Measurements from ENCODE around the gene TNFRSF12A.

TNFRSF12A gene

DNA sequence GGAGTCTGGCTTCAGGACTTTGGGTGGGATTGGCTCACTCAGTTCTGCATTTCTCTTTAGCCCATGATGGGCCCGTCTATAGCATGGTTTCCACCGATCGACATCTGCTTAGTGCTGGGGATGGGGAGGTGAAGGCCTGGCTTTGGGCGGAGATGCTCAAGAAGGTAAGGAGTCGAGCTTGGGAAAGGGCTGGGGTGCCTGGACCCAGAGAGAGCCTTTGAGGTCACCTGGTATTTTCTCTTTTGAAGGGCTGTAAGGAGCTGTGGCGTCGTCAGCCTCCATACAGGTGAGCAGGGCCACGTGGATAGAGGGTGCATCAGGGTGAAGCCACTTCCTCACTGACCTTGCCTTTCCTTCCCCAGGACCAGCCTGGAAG lies 5.8 kb downstream of the TNFRSF12A start:
- no peak overlapping the region for H3K4me3 Mint-ChIP-seq

GRCh38 chr16:3026609-3027488 lies 6.7 kb downstream of the TNFRSF12A start:
- DNase-seq (no peak), ATAC-seq (no peak)
- Mint-ChIP-seq H3K27me3 (peaks cover 40% of the 10 kb centered on the region), H3K4me3 (no peak overlapping the region), H3K27ac (no peak overlapping the region), H3K9me3 (no peaks in the 10 kb centered on the region), H3K4me1 (peaks cover 71% of the 10 kb centered on the region)

More for the DNA sequence above, 5.8 kb downstream of the TNFRSF12A start:
- peaks cover 78% of the 10 kb centered on the region for H3K4me1 Mint-ChIP-seq
- no peak overlapping the region for H3K27ac Mint-ChIP-seq
- ATAC-seq = no peak
- H3K27me3 Mint-ChIP-seq = peaks cover 31% of the 10 kb centered on the region
- no peak for DNase-seq
- H3K9me3 Mint-ChIP-seq = no peaks in the 10 kb centered on the region

DNA sequence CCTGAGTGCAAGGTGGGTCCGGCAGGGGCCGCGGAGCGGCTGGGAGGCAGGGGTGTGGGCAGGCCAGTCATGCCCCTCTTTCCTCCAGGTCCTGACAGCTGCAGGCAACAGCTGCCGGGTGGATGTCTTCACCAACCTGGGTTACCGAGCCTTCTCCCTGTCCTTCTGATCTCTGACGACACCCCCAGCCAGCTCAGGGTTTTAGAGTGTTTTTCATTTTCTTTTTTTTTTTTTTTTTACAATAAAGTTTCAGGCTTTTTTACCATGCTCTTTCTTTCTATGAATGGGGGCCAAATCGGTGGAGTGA lies 7.3 kb downstream of the TNFRSF12A start:
- peaks cover 71% of the 10 kb centered on the region for H3K4me1 Mint-ChIP-seq
- H3K9me3 Mint-ChIP-seq = no peaks in the 10 kb centered on the region
- DNase-seq = no peak
- no peak for ATAC-seq
- no peak overlapping the region for H3K27ac Mint-ChIP-seq
- peaks cover 46% of the 10 kb centered on the region for H3K27me3 Mint-ChIP-seq
- no peak overlapping the region for H3K4me3 Mint-ChIP-seq

DNA sequence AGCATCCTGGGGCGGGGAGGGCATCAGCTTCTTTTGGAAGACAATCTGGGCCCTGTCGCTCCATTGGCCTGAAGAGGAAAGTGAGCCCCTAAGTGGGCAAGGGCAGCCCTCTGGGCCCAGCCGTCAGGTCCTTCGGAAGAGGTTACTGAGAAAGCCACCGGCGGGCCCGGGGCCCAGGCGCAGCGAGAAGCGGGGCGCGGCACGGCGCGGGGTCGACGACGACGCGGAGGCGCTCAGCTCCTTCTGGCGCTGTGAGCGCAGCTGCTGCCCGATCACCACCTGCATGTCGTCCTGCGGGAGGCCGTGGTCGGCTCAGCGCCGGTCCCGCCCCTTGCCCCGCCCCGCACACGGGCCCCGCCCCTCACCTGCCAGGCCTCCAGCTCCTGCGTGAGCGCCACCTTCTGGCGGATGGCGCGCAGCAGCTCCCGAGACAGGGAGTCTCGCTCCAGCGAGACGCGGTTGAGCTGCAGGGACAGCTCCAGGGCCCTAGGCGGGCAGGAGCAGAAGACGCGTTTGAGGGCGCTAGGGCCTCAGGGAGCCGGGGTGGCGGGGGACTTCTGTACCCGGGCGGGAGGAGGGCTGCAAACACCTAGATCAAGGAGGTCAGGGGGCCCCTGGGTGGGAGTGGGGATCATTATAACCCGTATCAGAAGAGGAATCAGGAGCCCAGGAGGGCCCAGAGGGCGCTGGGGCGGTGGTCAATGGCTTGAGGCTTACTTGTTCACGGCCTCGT lies 8.0 kb downstream of the TNFRSF12A start:
- H3K4me3 Mint-ChIP-seq = peak overlapping the region; percentile 36 to 75
- no peaks in the 10 kb centered on the region for H3K9me3 Mint-ChIP-seq

DNA sequence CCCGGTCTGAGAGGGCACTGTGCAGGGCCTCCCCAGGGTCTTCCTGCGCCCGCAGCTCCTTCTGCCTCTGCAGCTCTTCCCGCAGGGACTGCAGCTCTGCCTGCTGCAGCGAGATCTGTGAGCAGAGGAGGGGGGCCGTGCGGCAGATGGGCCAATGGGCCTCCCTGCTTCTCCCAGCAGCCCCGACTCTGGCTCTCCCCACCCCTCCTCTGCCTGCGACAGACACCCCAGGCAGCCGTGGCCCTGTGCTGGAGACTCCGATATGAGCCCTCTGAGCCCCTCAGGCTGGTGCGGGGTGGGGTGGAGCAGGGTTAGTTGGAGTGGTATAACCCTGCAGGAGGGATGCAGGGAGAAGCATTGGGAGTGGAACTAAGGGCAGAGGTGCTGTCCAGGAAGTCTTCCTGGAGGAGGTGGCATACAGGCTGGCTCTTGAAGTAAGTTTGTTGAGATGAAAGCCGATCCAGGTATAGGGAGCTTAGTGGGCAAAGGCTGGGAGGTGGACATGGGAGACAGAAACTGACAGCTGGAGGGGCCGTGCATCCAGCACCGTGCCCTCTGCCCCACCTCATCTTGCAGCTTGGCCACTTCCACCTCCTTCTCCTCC lies 8.7 kb downstream of the TNFRSF12A start:
- Mint-ChIP-seq H3K9me3 (no peaks in the 10 kb centered on the region), H3K27me3 (peaks cover 59% of the 10 kb centered on the region), H3K27ac (no peak overlapping the region), H3K4me1 (peaks cover 63% of the 10 kb centered on the region), H3K4me3 (peak overlapping the region; percentile 64 to 75)
- no peak for ATAC-seq
- no peak for DNase-seq

More for the DNA sequence above, 8.0 kb downstream of the TNFRSF12A start:
- peaks cover 53% of the 10 kb centered on the region for H3K27me3 Mint-ChIP-seq
- DNase-seq (peak; percentile 85 to 86), ATAC-seq (peak; percentile 52)
- peaks cover 70% of the 10 kb centered on the region for H3K4me1 Mint-ChIP-seq
- no peak overlapping the region for H3K27ac Mint-ChIP-seq

DNA sequence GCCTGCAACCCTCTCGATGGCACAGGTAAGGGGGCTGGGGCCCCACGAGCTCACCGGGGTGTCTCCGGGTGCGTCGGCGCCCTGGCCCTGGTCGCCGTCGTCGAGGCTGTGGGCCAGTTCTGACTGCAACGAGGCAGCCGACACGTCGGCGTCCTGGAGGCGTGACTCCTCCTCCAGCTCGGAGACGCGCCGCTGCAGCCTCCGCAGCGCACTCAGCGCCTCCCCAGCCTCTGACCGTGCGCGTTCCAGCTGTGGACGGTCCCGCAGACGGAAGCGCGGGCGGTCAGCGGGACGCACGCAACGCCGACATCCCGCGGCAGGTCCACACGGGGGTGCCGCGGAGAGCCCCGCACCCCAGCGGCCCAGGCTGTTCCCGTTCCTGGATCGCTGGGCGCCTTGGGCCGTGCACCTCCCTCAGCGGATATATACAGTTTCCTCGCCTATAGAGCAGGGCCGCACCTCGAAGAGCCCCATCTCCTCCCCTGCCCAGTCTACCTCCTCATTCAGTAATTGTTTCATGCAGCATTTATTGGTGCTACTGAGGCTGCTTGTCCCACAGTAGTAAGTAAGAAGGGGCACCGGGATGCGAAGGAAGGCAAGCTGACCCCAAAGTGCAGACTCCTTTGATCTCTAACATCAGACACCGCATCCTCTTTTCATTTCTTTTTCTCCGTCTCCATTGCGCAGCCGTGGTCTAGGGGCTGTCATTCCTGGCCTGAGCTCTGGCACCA lies 9.5 kb downstream of the TNFRSF12A start:
- peaks cover 57% of the 10 kb centered on the region for H3K4me1 Mint-ChIP-seq
- peaks cover 68% of the 10 kb centered on the region for H3K27me3 Mint-ChIP-seq
- no peak overlapping the region for H3K27ac Mint-ChIP-seq
- ATAC-seq (peak; percentile 59), DNase-seq (peak; percentile 45 to 53)
- no peaks in the 10 kb centered on the region for H3K9me3 Mint-ChIP-seq
- H3K4me3 Mint-ChIP-seq = peak overlapping the region; percentile 64 to 75

GRCh38 chr16:3030222-3031212 lies 10.3 kb downstream of the TNFRSF12A start:
- DNase-seq (no peak), ATAC-seq (no peak)
- Mint-ChIP-seq H3K27me3 (peaks cover 76% of the 10 kb centered on the region), H3K4me3 (peak overlapping the region; percentile 33 to 75), H3K9me3 (no peaks in the 10 kb centered on the region), H3K27ac (no peak overlapping the region), H3K4me1 (peaks cover 52% of the 10 kb centered on the region)

DNA sequence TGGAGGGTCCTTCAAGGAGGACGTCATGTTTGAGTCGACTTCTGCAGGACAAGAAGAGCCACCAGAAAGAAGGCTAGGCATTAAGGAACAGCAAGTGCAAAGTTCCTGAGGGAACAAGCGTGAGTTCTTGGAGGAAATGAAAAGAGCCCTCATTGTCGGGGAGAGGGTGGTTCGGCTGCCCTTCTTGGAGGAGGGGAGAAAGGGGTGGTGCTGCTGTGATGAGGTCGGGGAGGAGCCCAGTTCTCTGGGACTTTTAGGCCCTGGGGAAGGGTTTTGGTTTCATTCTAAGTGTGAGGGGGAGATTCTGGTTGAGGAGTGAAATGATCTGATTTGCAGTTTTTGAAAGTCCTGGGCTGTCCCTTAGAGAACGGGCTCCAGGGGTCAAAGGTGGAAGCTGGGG lies 12.5 kb downstream of the TNFRSF12A start:
- DNase-seq = no peak
- Mint-ChIP-seq H3K4me1 (peaks cover 60% of the 10 kb centered on the region), H3K9me3 (no peaks in the 10 kb centered on the region), H3K27me3 (peaks cover 96% of the 10 kb centered on the region), H3K27ac (no peak overlapping the region), H3K4me3 (no peak overlapping the region)
- no peak for ATAC-seq

- Mint-ChIP-seq H3K4me3 (no peak overlapping the region), H3K4me1 (peaks cover 32% of the 10 kb centered on the region), H3K9me3 (no peaks in the 10 kb centered on the region), H3K27me3 (peaks cover 98% of the 10 kb centered on the region), H3K27ac (no peak overlapping the region)
- DNase-seq = no peak
- no peak for ATAC-seq
Measured at GRCh38 chr16:3035289-3035971, 15.3 kb downstream of the TNFRSF12A start.

DNA sequence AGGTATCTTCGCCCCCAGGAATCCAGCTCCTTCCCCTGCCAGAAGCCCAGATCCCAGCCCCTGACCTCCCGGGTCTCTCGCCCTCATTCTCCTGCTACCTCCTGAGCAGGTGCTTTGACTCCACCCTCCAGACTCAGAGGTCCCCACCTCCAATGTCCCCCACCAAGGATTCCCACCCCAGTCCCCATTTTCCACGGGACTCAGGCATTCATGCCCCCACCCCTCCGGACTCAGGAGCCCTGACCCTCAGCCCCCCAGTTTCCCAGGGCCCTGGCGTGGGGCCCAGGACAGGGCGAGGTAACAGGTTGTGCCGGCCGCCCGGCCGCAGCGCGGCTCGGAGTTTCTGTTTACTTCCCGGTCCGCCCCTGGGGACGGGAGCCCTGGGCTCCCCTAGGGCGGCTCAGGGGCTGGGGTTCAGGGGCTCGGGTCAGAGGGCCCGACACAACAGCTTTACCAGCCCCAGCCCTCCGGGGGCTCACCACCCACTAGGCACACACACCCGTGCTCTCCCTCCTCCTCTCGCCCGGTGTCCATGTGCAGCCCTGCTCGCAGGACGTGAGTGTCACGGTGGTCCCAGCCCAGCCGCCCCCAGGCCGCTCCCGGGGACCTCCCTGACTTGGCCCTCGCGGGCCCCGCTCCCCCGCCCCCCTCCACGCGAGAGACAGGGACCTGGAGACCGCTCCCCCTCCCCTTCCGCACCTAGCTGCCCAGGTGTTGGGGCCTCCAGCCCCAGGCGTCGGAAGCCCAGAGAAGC lies 16.0 kb downstream of the TNFRSF12A start:
- H3K9me3 Mint-ChIP-seq = no peaks in the 10 kb centered on the region
- ATAC-seq (peak; percentile 23), DNase-seq (no peak)
- peaks cover 28% of the 10 kb centered on the region for H3K4me1 Mint-ChIP-seq
- H3K4me3 Mint-ChIP-seq = peak overlapping the region in 1 of 2 donors; percentile 26
- no peak overlapping the region for H3K27ac Mint-ChIP-seq
- peaks cover 98% of the 10 kb centered on the region for H3K27me3 Mint-ChIP-seq

- H3K9me3 Mint-ChIP-seq = no peaks in the 10 kb centered on the region
- peak within 1 kb of the TSS; percentile 20 to 32 for H3K4me3 Mint-ChIP-seq
- DNase-seq (no peak), ATAC-seq (peak; percentile 15)
- H3K27me3 Mint-ChIP-seq = peaks cover 97% of the 10 kb centered on the region
- peaks cover 26% of the 10 kb centered on the region for H3K4me1 Mint-ChIP-seq
- no peak within 1 kb of the TSS for H3K27ac Mint-ChIP-seq
Measured at GRCh38 chr16:3036726-3037315, 16.7 kb downstream of the TNFRSF12A start, which contains the start of gene BICDL2. Gene BICDL2 (minus strand): TSS chr16:3036944. CDS start chr16:3035496, 1,448 bp downstream.

DNA sequence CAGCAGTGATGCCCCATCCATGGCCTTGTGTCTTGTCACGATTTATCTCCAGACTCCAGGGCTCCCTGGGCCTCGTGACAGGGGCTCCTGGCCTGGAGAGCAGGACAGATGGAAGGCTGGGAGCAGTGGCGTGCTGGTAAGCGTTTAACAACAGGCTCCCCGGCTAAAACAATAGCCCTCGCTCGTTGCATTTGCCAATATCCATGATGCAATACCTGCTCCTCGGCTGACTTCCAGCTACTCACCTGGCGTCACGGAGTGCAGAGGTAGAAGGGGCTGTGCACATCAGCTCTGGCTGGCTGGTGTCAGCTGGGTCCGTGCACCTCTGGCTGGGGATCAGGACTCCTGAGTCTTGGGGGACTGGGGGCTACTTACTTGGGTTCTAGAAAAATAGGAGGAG lies 18.1 kb downstream of the TNFRSF12A start:
- Mint-ChIP-seq H3K27ac (no peak overlapping the region), H3K4me3 (no peak overlapping the region), H3K27me3 (peaks cover 97% of the 10 kb centered on the region), H3K9me3 (no peaks in the 10 kb centered on the region), H3K4me1 (peaks cover 15% of the 10 kb centered on the region)
- no peak for ATAC-seq
- no peak for DNase-seq

GRCh38 chr16:3038896-3039295 lies 18.7 kb downstream of the TNFRSF12A start:
- ATAC-seq (no peak), DNase-seq (no peak)
- Mint-ChIP-seq H3K27me3 (peaks cover 97% of the 10 kb centered on the region), H3K4me1 (peaks cover 15% of the 10 kb centered on the region), H3K4me3 (no peak overlapping the region), H3K27ac (no peak overlapping the region), H3K9me3 (no peaks in the 10 kb centered on the region)
